Naive thymus-derived CD8-positive, alpha-beta T cell (primary cell): ENCODE results near the gene CCNB3. TPM values are rescaled to one million over a fixed set of nuclear protein-coding genes. Genes with fewer than 3 reads are reported as not detected.

Source experiments
- ATAC-seq, 2 donors: fragments of 150-1000 bp; cut with Tn5 transposase in 1 of 2; sonication (Bioruptor Pico), chemical (Tn5 transposase) in 1 of 2; 1 replicate in 1 of 2; 2 replicates in 1 of 2; pipeline ENCODE4 v1.10.0; 2021; ENCODE audit warnings: mild to moderate bottlenecking in 2 of 2, moderate library complexity in 2 of 2
- POLR2A ChIA-PET: fragments of 350-600 bp; sonication (Branson Sonifier 250); formaldehyde crosslinking; loops from one replicate; lab custom pipeline; 2021; ENCODE audit warnings: antibody characterized with exemption; lab: Charles Lee
- DNase-seq, 10 donors: peaks; one replicate each; pipeline versions ENCODE4 v3.0.0 to v3.0.0-alpha.2; 2020 to 2022
- H3K27ac Mint-ChIP-seq, 10 donors: one replicate each; pipeline ENCODE4 v1.8.0; 2020 to 2022; ENCODE audit warnings: mild to moderate bottlenecking in 10 of 10, mixed read lengths in 10 of 10, moderate library complexity in 4 of 10, inconsistent platforms in 1 of 10
- H3K27me3 Mint-ChIP-seq, 5 donors: one replicate each; pipeline ENCODE4 v1.8.0; 2021 to 2022; ENCODE audit warnings: mixed read lengths in 5 of 5
- H3K36me3 Mint-ChIP-seq, 3 donors: one replicate each; pipeline ENCODE4 v1.8.0; 2020 to 2022; ENCODE audit warnings: mixed read lengths in 3 of 3, mild to moderate bottlenecking in 2 of 3, inconsistent platforms in 1 of 3
- H3K4me1 Mint-ChIP-seq, 4 donors: one replicate each; pipeline ENCODE4 v1.8.0; 2021 to 2022; ENCODE audit warnings: mixed read lengths in 4 of 4
- H3K4me3 Mint-ChIP-seq, 10 donors: one replicate each; pipeline ENCODE4 v1.8.0; 2020 to 2022; ENCODE audit warnings: mild to moderate bottlenecking in 10 of 10, mixed read lengths in 10 of 10, moderate library complexity in 6 of 10, inconsistent platforms in 1 of 10
- H3K9me3 Mint-ChIP-seq, 9 donors: one replicate each; pipeline ENCODE4 v1.8.0; 2020 to 2022; ENCODE audit warnings: mixed read lengths in 9 of 9, mild to moderate bottlenecking in 3 of 9, inconsistent platforms in 1 of 9, moderate library complexity in 1 of 9
- polyA plus RNA-seq, 3 donors: library from polyadenylated mRNA; unstranded; fragments of 300-500 nt; fragmentation: Illumina TruSeq; gene quantifications; one replicate each; pipeline ENCODE4 v1.2.3, GENCODE V29; 2021
- total RNA-seq, 8 experiments: library from RNA in 2 of 8; stranded (reverse) in 2 of 8; gene quantifications; one replicate each; pipeline ENCODE4 v1.2.3 and lab custom pipeline; 2021 to 2026

The CCNB3 gene
- total RNA-seq (under 1 TPM; 0.16 to 0.29 TPM), polyA plus RNA-seq (not detected), total RNA-seq (lab: John Stamatoyannopoulos, UW) (0.15 to 1.5 (median 0.72) reads per million in 6 experiments)

GRCh38 chrX:50204364-50204899 is at the start of gene CCNB3:
CCNB3 (plus strand) TSS chrX:50204765; CDS start chrX:50285164, 80,399 bp downstream.
- ATAC-seq (peak; percentile 96 to 97), DNase-seq (peak; percentile 40 to 84 (median 68))
- no peaks in the 10 kb centered on the region for H3K9me3 Mint-ChIP-seq
- H3K27me3 Mint-ChIP-seq, result no peaks in the 10 kb centered on the region
- POLR2A ChIA-PET, result interaction anchor here (0.7 kb wide), 2 partner anchors 13 to 327 kb away, joined by 3 to 4 read pairs; no protein-coding TSS in a partner anchor
- H3K27ac Mint-ChIP-seq, result peak within 1 kb of the TSS; percentile 86 to 94 (median 90)
- peaks cover 2 to 13% (median 10%) of the 10 kb centered on the region in 4 donors for H3K4me1 Mint-ChIP-seq
- no peaks in the 10 kb centered on the region for H3K36me3 Mint-ChIP-seq
- H3K4me3 Mint-ChIP-seq, result peak within 1 kb of the TSS; percentile 73 to 92 (median 87)

- no peaks in the 10 kb centered on the region for H3K27me3 Mint-ChIP-seq
- H3K36me3 Mint-ChIP-seq, result no peaks in the 10 kb centered on the region
- no peak for DNase-seq
- no peak overlapping the region for H3K27ac Mint-ChIP-seq
- H3K4me1 Mint-ChIP-seq, result peaks cover 0 to 2% (median 0%) of the 10 kb centered on the region in 4 donors
- no peak for ATAC-seq
- H3K9me3 Mint-ChIP-seq, result no peaks in the 10 kb centered on the region
- H3K4me3 Mint-ChIP-seq, result no peak overlapping the region
- POLR2A ChIA-PET, result no interaction called here
Measured at GRCh38 chrX:50157545-50158135, 46.9 kb upstream of the CCNB3 start.

GRCh38 chrX:50158593-50158992 is 46.0 kb upstream of the CCNB3 start:
- ATAC-seq, result no peak
- Mint-ChIP-seq H3K27ac (no peak overlapping the region), H3K4me3 (no peak overlapping the region), H3K27me3 (no peaks in the 10 kb centered on the region), H3K4me1 (peaks cover 0 to 2% (median 0%) of the 10 kb centered on the region in 4 donors), H3K36me3 (no peaks in the 10 kb centered on the region), H3K9me3 (no peaks in the 10 kb centered on the region)
- POLR2A ChIA-PET, result no interaction called here
- no peak for DNase-seq

- Mint-ChIP-seq H3K27ac (no peak overlapping the region), H3K36me3 (no peaks in the 10 kb centered on the region), H3K4me1 (peaks cover 0 to 2% (median 0%) of the 10 kb centered on the region in 4 donors), H3K27me3 (no peaks in the 10 kb centered on the region), H3K9me3 (no peaks in the 10 kb centered on the region), H3K4me3 (no peak overlapping the region)
- DNase-seq, result no peak
- POLR2A ChIA-PET, result no interaction called here
- ATAC-seq, result no peak
Measured at GRCh38 chrX:50161127-50161526, 43.4 kb upstream of the CCNB3 start.

GRCh38 chrX:50165727-50166126 is 38.8 kb upstream of the CCNB3 start:
- no peak overlapping the region for H3K4me3 Mint-ChIP-seq
- no peak for ATAC-seq
- no peaks in the 10 kb centered on the region for H3K9me3 Mint-ChIP-seq
- DNase-seq, result no peak
- H3K36me3 Mint-ChIP-seq, result no peaks in the 10 kb centered on the region
- H3K4me1 Mint-ChIP-seq, result peaks cover 0 to 2% (median 0%) of the 10 kb centered on the region in 4 donors
- H3K27me3 Mint-ChIP-seq, result no peaks in the 10 kb centered on the region
- no peak overlapping the region for H3K27ac Mint-ChIP-seq
- POLR2A ChIA-PET, result no interaction called here

GRCh38 chrX:50167366-50167765 is 37.2 kb upstream of the CCNB3 start:
- Mint-ChIP-seq H3K27ac (no peak overlapping the region), H3K4me3 (no peak overlapping the region), H3K9me3 (no peaks in the 10 kb centered on the region), H3K4me1 (no peaks in the 10 kb centered on the region), H3K27me3 (no peaks in the 10 kb centered on the region), H3K36me3 (no peaks in the 10 kb centered on the region)
- POLR2A ChIA-PET, result no interaction called here
- DNase-seq (no peak), ATAC-seq (no peak)

GRCh38 chrX:50168241-50168687 is 36.3 kb upstream of the CCNB3 start:
- H3K36me3 Mint-ChIP-seq, result no peaks in the 10 kb centered on the region
- POLR2A ChIA-PET, result interaction anchor here (0.7 kb wide), 1 partner anchor 50 kb away, joined by 4 read pairs; no protein-coding TSS in a partner anchor

GRCh38 chrX:50169717-50170116 is 34.8 kb upstream of the CCNB3 start:
- ATAC-seq (no peak), DNase-seq (no peak)
- no peak overlapping the region for H3K27ac Mint-ChIP-seq
- peaks cover 0 to 4% (median 2%) of the 10 kb centered on the region in 3 donors for H3K36me3 Mint-ChIP-seq
- POLR2A ChIA-PET, result no interaction called here
- no peak overlapping the region for H3K4me3 Mint-ChIP-seq
- no peaks in the 10 kb centered on the region for H3K4me1 Mint-ChIP-seq
- peaks cover 0 to 9% (median 3%) of the 10 kb centered on the region in 9 donors for H3K9me3 Mint-ChIP-seq
- peaks cover 0 to 3% (median 0%) of the 10 kb centered on the region in 5 donors for H3K27me3 Mint-ChIP-seq

More at GRCh38 chrX:50168241-50168687, 36.3 kb upstream of the CCNB3 start:
- Mint-ChIP-seq H3K9me3 (peaks cover 0 to 2% (median 0%) of the 10 kb centered on the region in 9 donors), H3K27ac (no peak overlapping the region), H3K4me3 (no peak overlapping the region), H3K4me1 (no peaks in the 10 kb centered on the region), H3K27me3 (no peaks in the 10 kb centered on the region)
- DNase-seq, result no peak
- ATAC-seq, result no peak

- Mint-ChIP-seq H3K27me3 (peaks cover 0 to 6% (median 0%) of the 10 kb centered on the region in 5 donors), H3K9me3 (no peaks in the 10 kb centered on the region), H3K4me1 (peaks cover 0 to 2% (median 0%) of the 10 kb centered on the region in 4 donors), H3K27ac (no peak overlapping the region), H3K4me3 (no peak overlapping the region), H3K36me3 (no peaks in the 10 kb centered on the region)
- DNase-seq (no peak), ATAC-seq (no peak)
- POLR2A ChIA-PET, result no interaction called here
Measured at GRCh38 chrX:50180073-50180940, 24.3 kb upstream of the CCNB3 start.

- POLR2A ChIA-PET, result no interaction called here
- Mint-ChIP-seq H3K36me3 (no peaks in the 10 kb centered on the region), H3K27ac (peak overlapping the region in 1 of 10 donors; percentile 3), H3K4me1 (no peaks in the 10 kb centered on the region), H3K4me3 (no peak overlapping the region), H3K27me3 (peaks cover 0 to 6% (median 0%) of the 10 kb centered on the region in 5 donors), H3K9me3 (no peaks in the 10 kb centered on the region)
- DNase-seq (no peak), ATAC-seq (no peak)
Measured at GRCh38 chrX:50183891-50184290, 20.7 kb upstream of the CCNB3 start.

GRCh38 chrX:50188859-50189600 is 15.5 kb upstream of the CCNB3 start:
- Mint-ChIP-seq H3K27ac (no peak overlapping the region), H3K36me3 (no peaks in the 10 kb centered on the region), H3K9me3 (peaks cover 0 to 2% (median 0%) of the 10 kb centered on the region in 9 donors), H3K27me3 (peaks cover 0 to 11% (median 0%) of the 10 kb centered on the region in 5 donors), H3K4me3 (no peak overlapping the region), H3K4me1 (no peaks in the 10 kb centered on the region)
- DNase-seq (no peak), ATAC-seq (no peak)
- POLR2A ChIA-PET, result no interaction called here

GRCh38 chrX:50198348-50198747 is 6.2 kb upstream of the CCNB3 start:
- H3K36me3 Mint-ChIP-seq, result no peaks in the 10 kb centered on the region
- H3K4me1 Mint-ChIP-seq, result peaks cover 0 to 1% (median under 1%) of the 10 kb centered on the region in 4 donors
- H3K4me3 Mint-ChIP-seq, result no peak overlapping the region
- no peaks in the 10 kb centered on the region for H3K9me3 Mint-ChIP-seq
- POLR2A ChIA-PET, result no interaction called here
- peak overlapping the region in 1 of 10 donors; percentile 1 for H3K27ac Mint-ChIP-seq
- ATAC-seq (no peak), DNase-seq (no peak)
- peaks cover 3 to 8% (median 5%) of the 10 kb centered on the region in 5 donors for H3K27me3 Mint-ChIP-seq
